Stimulated activated CD8-positive, alpha-beta memory T cell treated with anti-CD3 and anti-CD28 coated beads, Interleukin-12 subunit alpha, Interleukin-12 subunit beta, amount 100 ng/mL, for 1 hour (primary cell): ENCODE data around the gene ZEB2.

ENCODE experiments used
- DNase-seq: peaks from one replicate; pipeline ENCODE4 v3.0.0-alpha.2; 2020; ENCODE audit warnings: low read depth

Gene ZEB2

GRCh38 chr2:144421606-144422510 is 98.1 kb downstream of the ZEB2 start:
- DNase-seq = no peak

- DNase-seq = no peak
These were observed 100.7 kb downstream of the ZEB2 start for GRCh38 chr2:144419218-144419617.

- DNase-seq = no peak
These were observed 104.5 kb downstream of the ZEB2 start for GRCh38 chr2:144415386-144415785.

GRCh38 chr2:144414324-144414845 is 105.5 kb downstream of the ZEB2 start:
- no peak for DNase-seq

GRCh38 chr2:144412709-144413108 is 107.2 kb downstream of the ZEB2 start:
- no peak for DNase-seq

- no peak for DNase-seq
These were observed 108.4 kb downstream of the ZEB2 start for GRCh38 chr2:144411473-144411872.

GRCh38 chr2:144409241-144409640 is 110.7 kb downstream of the ZEB2 start:
- DNase-seq = no peak

GRCh38 chr2:144407262-144407661 is 112.7 kb downstream of the ZEB2 start:
- DNase-seq = no peak

GRCh38 chr2:144405982-144406788 is 113.7 kb downstream of the ZEB2 start:
- DNase-seq = no peak

GRCh38 chr2:144405321-144405720 is 114.6 kb downstream of the ZEB2 start:
- no peak for DNase-seq

- DNase-seq = no peak
These were observed 115.2 kb downstream of the ZEB2 start for GRCh38 chr2:144404586-144405314.

- no peak for DNase-seq
These were observed 116.0 kb downstream of the ZEB2 start for GRCh38 chr2:144403933-144404332.

GRCh38 chr2:144402251-144402650 is 117.7 kb downstream of the ZEB2 start:
- DNase-seq = no peak

GRCh38 chr2:144401036-144401435 is 118.9 kb downstream of the ZEB2 start:
- DNase-seq = no peak

GRCh38 chr2:144396318-144396717 is 123.6 kb downstream of the ZEB2 start:
- no peak for DNase-seq

GRCh38 chr2:144390424-144391020 is 129.4 kb downstream of the ZEB2 start:
- DNase-seq = no peak

GRCh38 chr2:144389930-144390311 is 130.0 kb downstream of the ZEB2 start:
- DNase-seq = no peak

GRCh38 chr2:144389151-144389929 is 130.6 kb downstream of the ZEB2 start:
- DNase-seq = no peak

- DNase-seq = no peak
These were observed 134.5 kb downstream of the ZEB2 start for GRCh38 chr2:144385381-144385780.

- DNase-seq = no peak
These were observed 136.3 kb downstream of the ZEB2 start for GRCh38 chr2:144383571-144384100.

GRCh38 chr2:144382849-144383248 is 137.1 kb downstream of the ZEB2 start:
- no peak for DNase-seq
